GM12872 (cell line): Measurements from ENCODE around the gene TINAGL1.

Experiments
- CTCF ChIP-seq: IDR thresholded peaks from 3 replicates; pipeline ENCODE4 v1.5.1; 2011; ENCODE audit warnings: low read depth, mild to moderate bottlenecking, low read length, moderate library complexity; ENCODE audit not compliant: insufficient read depth

TINAGL1 gene

GRCh38 chr1:31614414-31615005 is 38.2 kb downstream of the TINAGL1 start:
- TF ChIP-seq CTCF = no peak

- TF ChIP-seq CTCF = no peak
Measured at GRCh38 chr1:31615414-31615813, 39.1 kb downstream of the TINAGL1 start.

GRCh38 chr1:31615939-31616338 is 39.6 kb downstream of the TINAGL1 start:
- TF ChIP-seq CTCF = no peak

GRCh38 chr1:31617218-31617915 is 41.1 kb downstream of the TINAGL1 start, which contains the start of gene HCRTR1:
HCRTR1 (plus strand) TSS chr1:31617689; CDS start chr1:31619193, 1,504 bp downstream.
- no peak for TF ChIP-seq CTCF

GRCh38 chr1:31617916-31618746 is 41.8 kb downstream of the TINAGL1 start:
- peak; percentile 84 for TF ChIP-seq CTCF

GRCh38 chr1:31618916-31619846 is 42.9 kb downstream of the TINAGL1 start:
- TF ChIP-seq CTCF = no peak
